Breast epithelium (tissue), 3 donors: ENCODE measurements around the gene IL1RL2.

Experiments
- POLR2A ChIP-seq: fragments of 450-650 bp; IDR thresholded peaks from one replicate; pipeline ENCODE4 v1.6.1; 2016; ENCODE audit warnings: antibody characterized with exemption, mild to moderate bottlenecking, moderate library complexity
- POLR2AphosphoS5 ChIP-seq, 3 donors: sonication (generic); formaldehyde crosslinking; IDR thresholded peaks; one replicate each; pipeline ENCODE4 v1.6.1; 2017; ENCODE audit warnings: antibody characterized with exemption in 3 of 3
- TF ChIP-seq, protein P1 (sequence below), 3 donors: fragments of 450-650 bp; IDR thresholded peaks; one replicate each; pipeline ENCODE4 v1.5.1; 2016 to 2017; ENCODE audit warnings: antibody characterized with exemption in 3 of 3, mild to moderate bottlenecking in 3 of 3, moderate library complexity in 3 of 3

DNA sequence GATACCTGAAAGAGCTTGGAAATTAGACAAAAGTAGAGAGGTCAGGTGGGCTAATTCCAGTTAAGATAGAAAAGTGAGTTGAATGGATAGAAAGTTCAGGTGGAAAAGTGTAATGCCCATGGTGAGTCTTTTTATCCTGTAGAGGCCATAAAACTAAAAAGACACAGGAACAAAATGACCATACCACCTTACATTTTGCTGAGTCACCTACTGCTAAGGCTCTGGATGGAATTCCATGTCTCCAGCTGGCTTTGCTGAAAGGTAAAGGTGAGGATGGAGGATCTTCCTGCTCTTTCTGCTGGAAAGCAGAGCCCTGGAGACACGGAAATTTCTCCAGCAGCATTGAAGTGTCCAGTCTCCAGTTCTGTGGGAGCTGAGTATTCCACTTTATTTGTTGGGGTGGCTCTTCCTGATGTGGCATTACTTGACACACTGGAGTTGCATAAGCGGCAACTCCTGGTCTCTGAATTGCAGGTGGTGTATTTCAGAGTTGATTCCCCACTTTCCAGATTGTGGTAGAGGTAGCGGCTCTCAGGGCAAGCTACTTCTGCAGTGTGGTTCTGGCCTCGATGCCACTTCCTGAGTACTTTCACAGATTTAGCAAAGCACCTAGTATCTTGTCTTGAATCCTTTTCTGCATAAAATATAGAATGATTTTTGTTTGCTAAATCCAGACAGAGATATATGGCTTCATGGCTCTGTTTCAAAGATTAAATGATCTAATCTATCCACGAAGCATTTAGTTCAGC is 10.7 kb downstream of the IL1RL2 start:
- TF ChIP-seq, protein P1, sequence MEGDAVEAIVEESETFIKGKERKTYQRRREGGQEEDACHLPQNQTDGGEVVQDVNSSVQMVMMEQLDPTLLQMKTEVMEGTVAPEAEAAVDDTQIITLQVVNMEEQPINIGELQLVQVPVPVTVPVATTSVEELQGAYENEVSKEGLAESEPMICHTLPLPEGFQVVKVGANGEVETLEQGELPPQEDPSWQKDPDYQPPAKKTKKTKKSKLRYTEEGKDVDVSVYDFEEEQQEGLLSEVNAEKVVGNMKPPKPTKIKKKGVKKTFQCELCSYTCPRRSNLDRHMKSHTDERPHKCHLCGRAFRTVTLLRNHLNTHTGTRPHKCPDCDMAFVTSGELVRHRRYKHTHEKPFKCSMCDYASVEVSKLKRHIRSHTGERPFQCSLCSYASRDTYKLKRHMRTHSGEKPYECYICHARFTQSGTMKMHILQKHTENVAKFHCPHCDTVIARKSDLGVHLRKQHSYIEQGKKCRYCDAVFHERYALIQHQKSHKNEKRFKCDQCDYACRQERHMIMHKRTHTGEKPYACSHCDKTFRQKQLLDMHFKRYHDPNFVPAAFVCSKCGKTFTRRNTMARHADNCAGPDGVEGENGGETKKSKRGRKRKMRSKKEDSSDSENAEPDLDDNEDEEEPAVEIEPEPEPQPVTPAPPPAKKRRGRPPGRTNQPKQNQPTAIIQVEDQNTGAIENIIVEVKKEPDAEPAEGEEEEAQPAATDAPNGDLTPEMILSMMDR (IDR thresholded peaks at IDR 0.05), result no peak
- TF ChIP-seq POLR2A (no peak), POLR2AphosphoS5 (IDR thresholded peaks at IDR 0.05) (no peak)
